ENCODE measurements around the gene NOD1. TPM values are rescaled to one million over a fixed set of nuclear protein-coding genes. Genes with fewer than 3 reads are reported as not detected.

NOD1 gene
- total and polyA plus RNA-seq, 2 of the 13 experiments (the other 11 are each of a cell fraction or from before 2014, with no cell fraction given), result 1.7 to 2.9 TPM

- TF ChIP-seq ZBTB25 (CRISPR knock-in tag; IDR thresholded peaks at IDR 0.05), result no peak
- no peak for TF ChIP-seq ZNF567 (CRISPR knock-in tag; IDR thresholded peaks at IDR 0.05; ENCODE audit: borderline replicate concordance)
Measured at GRCh38 chr7:30468791-30469190, 9.8 kb downstream of the NOD1 start (continued).

GRCh38 chr7:30468041-30468440, 10.5 kb downstream of the NOD1 start:
- no peak overlapping the region for H3K27ac ChIP-seq (ENCODE audit: extremely low read length, insufficient read depth, low read length)
- TF ChIP-seq TBX3 (IDR thresholded peaks at IDR 0.05; ENCODE audit: borderline replicate concordance) (no peak), ZNF549 (CRISPR knock-in tag; IDR thresholded peaks at IDR 0.05) (no peak), THAP8 (CRISPR knock-in tag; IDR thresholded peaks at IDR 0.05; ENCODE audit: borderline replicate concordance) (no peak), NFRKB (IDR thresholded peaks at IDR 0.05) (no peak), MAFG (CRISPR knock-in tag; IDR thresholded peaks at IDR 0.05) (no peak)

More at GRCh38 chr7:30468041-30468440, 10.5 kb downstream of the NOD1 start:
- no peak overlapping the region for H2AFZ ChIP-seq (ENCODE audit: low read length)
- 97% methylated on average over 2 of the region's 2 CpGs for WGBS (ENCODE audit: low lambda C conversion rate)
- no peak overlapping the region for H3K4me3 ChIP-seq (replicated peaks in 1 of 3; ENCODE audit: insufficient read depth in 1 of 3, low read depth in 2 of 3, low read length in 3 of 3)
- no peaks in the 10 kb centered on the region for H3K27me3 ChIP-seq (ENCODE audit: control insufficient read depth in 1 of 2, insufficient read depth in 2 of 2, low read length in 2 of 2)
- no peak overlapping the region for H3K4me2 ChIP-seq (ENCODE audit: low read depth, low read length)
- no peaks in the 10 kb centered on the region for H3K36me3 ChIP-seq (replicated peaks in 1 of 2; ENCODE audit: control insufficient read depth in 1 of 2, insufficient read depth in 2 of 2, low read length in 2 of 2)
- no peaks in the 10 kb centered on the region for H3K79me2 ChIP-seq (ENCODE audit: insufficient read depth, low read length)
- H3K4me1 ChIP-seq (ENCODE audit: insufficient read depth, low read length), result peaks cover 19% of the 10 kb centered on the region
- no peak for ATAC-seq
- BruUV-seq (replicated peaks), result no TSS peak
- in situ Hi-C loops (cut with HindIII; ENCODE audit: extremely low pct_ligation_motif_present, low pct_unique_long_range_greater_than_20kb), result no loop called here
- no peaks in the 10 kb centered on the region for H4K20me1 ChIP-seq (ENCODE audit: insufficient read depth, low read length)
- CTCF ChIA-PET (ENCODE audit: low intra/inter-chr PET ratio, low total read pairs), result no interaction called here
- no peaks in the 10 kb centered on the region for H3K9me3 ChIP-seq (ENCODE audit: low read length)
- FAIRE-seq, result no peak
- POLR2A ChIA-PET, result no interaction called here
- H3K9ac ChIP-seq (ENCODE audit: insufficient read depth, low read depth, low read length), result no peak overlapping the region
- DNase-seq (ENCODE audit: low spot score), result no peak
- intact Hi-C loops (cut with micrococcal nuclease; ENCODE audit: unreplicated experiment), result no loop called here

Measured in HepG2 (cell line).